HT-29 (cell line): ENCODE measurements around the gene FMN2. TPM values are rescaled to one million over a fixed set of nuclear protein-coding genes. Genes with fewer than 3 reads are reported as not detected.

Experiments
- DNase-seq: peaks from one replicate; pipeline ENCODE4 v3.0.0-alpha.2; 2015; ENCODE audit warnings: low spot score
- total RNA-seq: library from RNA; depleted of rRNA; stranded (reverse); fragments of >200 nt; shearing (Covaris generic); gene quantifications from 2 replicates; pipeline ENCODE4 v1.2.3, GENCODE V29; 2014

FMN2 gene
- total RNA-seq, 1 experiment from 2014 or later = not detected

- DNase-seq = no peak
These were observed 400.1 kb downstream of the FMN2 start for GRCh38 chr1:240491796-240492195.

- DNase-seq = peak; percentile 60
These were observed 401.3 kb downstream of the FMN2 start for GRCh38 chr1:240492832-240493440.

- DNase-seq = no peak
These were observed 403.9 kb downstream of the FMN2 start for GRCh38 chr1:240495601-240496000.

- no peak for DNase-seq
These were observed 404.7 kb downstream of the FMN2 start for GRCh38 chr1:240496356-240496755.

GRCh38 chr1:240496941-240497340 is 405.3 kb downstream of the FMN2 start:
- no peak for DNase-seq

- DNase-seq = no peak
These were observed 406.2 kb downstream of the FMN2 start for GRCh38 chr1:240497908-240498307.

- DNase-seq = no peak
These were observed 406.7 kb downstream of the FMN2 start for GRCh38 chr1:240498335-240498734.

GRCh38 chr1:240499012-240499411 is 407.3 kb downstream of the FMN2 start:
- DNase-seq = no peak

- DNase-seq = no peak
These were observed 409.0 kb downstream of the FMN2 start for GRCh38 chr1:240500647-240501046.

GRCh38 chr1:240501115-240501514 is 409.4 kb downstream of the FMN2 start:
- DNase-seq = no peak

GRCh38 chr1:240503036-240503435 is 411.4 kb downstream of the FMN2 start:
- DNase-seq = no peak

GRCh38 chr1:240503558-240503957 is 411.9 kb downstream of the FMN2 start:
- DNase-seq = no peak

- DNase-seq = no peak
These were observed 414.5 kb downstream of the FMN2 start for GRCh38 chr1:240506176-240506575.

GRCh38 chr1:240508201-240508600 is 416.5 kb downstream of the FMN2 start:
- DNase-seq = no peak

- DNase-seq = no peak
These were observed 417.3 kb downstream of the FMN2 start for GRCh38 chr1:240508950-240509349.

GRCh38 chr1:240511789-240512188 is 420.1 kb downstream of the FMN2 start:
- DNase-seq = no peak

GRCh38 chr1:240515505-240515904 is 423.8 kb downstream of the FMN2 start:
- peak; percentile 6 for DNase-seq

- DNase-seq = no peak
These were observed 424.4 kb downstream of the FMN2 start for GRCh38 chr1:240516069-240516468.

GRCh38 chr1:240517891-240518290 is 426.2 kb downstream of the FMN2 start:
- no peak for DNase-seq

GRCh38 chr1:240522122-240522822 is 430.6 kb downstream of the FMN2 start:
- DNase-seq = no peak

GRCh38 chr1:240524356-240525069 is 432.8 kb downstream of the FMN2 start:
- DNase-seq = no peak
